HG03575 (cell line): Measurements from ENCODE around the gene LGR4.

Source experiments
- ATAC-seq: cut with Tn5 transposase; IDR thresholded peaks from one replicate; pipeline ENCODE4 v1.9.1; 2021; ENCODE audit not compliant: unreplicated experiment, insufficient number of reproducible peaks, low FRiP score; ENCODE audit errors: extremely low read depth

LGR4 gene

DNA sequence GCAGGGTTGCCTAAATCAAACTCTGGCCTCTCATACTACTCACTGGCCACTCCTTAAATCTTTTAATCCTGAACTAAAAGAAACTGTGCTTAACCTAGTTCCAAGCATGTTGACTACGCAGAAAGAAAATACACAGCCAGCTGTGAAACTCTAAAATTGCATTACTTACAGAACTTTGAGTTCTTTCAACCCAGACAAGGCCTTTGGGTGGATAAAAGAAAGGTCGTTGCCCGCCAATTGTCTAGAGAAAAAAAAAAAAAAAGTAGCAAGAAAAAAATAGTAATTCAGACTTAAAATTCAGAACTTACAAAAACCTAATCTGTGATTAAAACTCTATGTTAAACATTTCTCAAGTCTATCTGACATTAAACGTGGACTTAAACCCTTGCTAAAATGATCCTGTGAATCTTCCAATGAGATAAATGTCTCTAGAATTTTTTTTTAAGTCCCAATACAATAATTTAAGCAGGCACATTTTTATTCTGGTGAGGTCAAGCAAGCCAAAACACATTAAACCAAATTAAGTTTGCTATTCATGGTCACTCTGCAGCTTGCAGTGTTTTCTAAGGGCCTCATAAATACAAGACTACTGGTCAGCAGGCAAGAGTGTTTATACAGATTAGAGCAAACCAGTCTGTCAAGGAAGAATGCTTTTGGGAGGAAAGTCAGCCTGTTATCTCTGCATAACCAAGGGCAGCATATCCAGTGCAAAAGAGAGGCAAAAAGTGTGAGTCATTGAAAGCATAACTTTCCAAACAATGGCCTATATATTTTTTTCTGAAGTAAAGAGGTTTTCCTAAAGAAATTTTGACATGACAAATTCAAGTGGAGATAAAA, 80.1 kb downstream of the LGR4 start:
- ATAC-seq = no peak

DNA sequence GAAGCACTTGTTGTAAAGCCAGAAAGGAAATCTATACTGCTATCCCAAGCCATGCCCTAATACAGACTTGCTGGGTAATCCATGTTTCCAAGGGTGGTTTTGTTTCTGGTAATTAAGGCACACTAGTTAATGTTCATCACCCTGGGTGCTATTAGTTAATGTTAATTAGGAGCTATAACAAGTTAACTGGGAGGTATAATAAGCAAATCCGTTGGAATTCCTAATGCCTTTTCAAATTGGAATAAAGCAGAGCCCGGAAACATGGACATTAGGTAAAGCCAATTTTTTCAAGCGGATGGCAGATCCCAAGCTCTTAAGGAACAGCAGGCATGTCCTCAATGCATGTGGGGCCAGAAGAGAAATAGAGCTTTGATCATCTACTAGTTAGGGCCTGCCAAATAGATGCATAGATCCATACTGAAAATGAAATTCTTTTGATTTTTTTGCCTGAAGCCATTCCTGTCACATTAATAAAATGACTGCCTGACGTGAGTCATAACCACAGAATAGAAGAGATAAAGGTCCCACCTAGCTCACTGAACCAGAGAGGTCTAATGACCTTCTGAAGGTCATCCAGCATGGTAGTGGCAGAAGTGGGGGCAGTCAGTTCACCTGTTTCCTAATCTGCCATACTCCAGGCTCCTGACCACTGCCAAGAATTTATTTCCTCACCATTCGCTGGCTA, 81.1 kb downstream of the LGR4 start:
- no peak for ATAC-seq

DNA sequence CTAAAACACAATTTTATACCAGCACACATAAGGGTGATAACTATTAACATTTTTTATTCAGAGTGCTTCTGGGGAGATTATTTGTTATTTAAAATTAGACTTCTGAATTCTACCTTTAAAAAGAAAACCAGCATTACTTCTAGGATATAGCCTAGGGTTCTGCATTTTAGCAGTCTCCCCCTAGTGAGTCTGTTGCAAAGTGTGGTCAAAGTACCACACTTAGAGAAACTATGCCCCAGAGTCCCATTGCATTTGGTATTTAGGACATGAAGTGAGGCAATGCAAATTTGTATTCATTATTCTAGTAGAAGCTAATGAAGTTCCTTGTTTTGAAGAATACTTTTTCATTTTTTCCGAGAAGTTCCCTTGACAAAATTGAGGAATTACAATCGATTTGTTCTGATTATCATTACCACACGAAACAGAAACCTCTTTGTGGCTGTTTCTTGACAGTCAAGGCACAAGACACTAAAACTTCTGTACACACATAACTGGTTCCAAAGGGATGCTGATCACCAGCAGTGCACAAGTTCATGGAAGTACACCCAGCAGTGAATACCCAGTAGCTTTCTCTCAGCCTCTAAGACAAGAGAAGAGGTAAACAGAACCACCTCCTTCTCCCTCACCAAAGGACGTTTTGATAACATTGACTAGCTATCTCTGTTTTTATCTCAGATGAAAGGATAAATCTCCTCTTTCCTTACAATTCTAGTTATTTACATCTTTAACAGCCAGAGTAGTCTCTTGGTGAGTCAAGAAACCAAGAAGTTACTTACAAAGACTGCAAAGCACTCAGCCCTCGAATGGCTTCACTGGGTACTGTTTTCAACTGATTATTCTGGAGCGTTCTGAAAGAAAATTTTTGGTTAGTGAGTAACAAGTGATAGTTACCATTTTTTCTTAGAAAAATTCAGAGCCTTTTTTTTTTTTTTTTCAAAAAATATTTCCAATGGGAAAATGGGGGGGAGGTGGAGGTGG, 82.0 kb downstream of the LGR4 start:
- no peak for ATAC-seq

- no peak for ATAC-seq
These were observed 83.7 kb downstream of the LGR4 start for GRCh38 chr11:27388869-27389268.

GRCh38 chr11:27388001-27388400, 84.6 kb downstream of the LGR4 start:
- no peak for ATAC-seq

DNA sequence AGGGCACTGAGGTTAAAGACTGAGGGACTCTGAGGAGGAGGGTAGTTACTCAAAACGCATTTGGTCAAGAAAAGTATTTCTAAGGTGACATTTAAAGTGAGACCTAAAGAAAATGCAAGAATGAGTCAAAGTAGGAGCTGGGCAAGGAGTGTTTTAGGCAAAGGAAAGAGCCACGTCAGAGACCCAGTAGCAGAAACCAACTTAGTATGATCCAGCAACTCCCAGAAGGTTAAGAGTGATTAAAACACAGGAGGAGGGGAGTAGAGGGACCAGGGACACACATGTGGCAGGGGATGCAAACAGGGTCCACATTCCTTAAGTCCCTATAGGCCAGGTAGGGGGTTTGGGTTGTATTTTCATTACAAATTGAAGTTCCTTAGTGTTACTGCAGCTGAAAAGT, 85.2 kb downstream of the LGR4 start:
- ATAC-seq = no peak

DNA sequence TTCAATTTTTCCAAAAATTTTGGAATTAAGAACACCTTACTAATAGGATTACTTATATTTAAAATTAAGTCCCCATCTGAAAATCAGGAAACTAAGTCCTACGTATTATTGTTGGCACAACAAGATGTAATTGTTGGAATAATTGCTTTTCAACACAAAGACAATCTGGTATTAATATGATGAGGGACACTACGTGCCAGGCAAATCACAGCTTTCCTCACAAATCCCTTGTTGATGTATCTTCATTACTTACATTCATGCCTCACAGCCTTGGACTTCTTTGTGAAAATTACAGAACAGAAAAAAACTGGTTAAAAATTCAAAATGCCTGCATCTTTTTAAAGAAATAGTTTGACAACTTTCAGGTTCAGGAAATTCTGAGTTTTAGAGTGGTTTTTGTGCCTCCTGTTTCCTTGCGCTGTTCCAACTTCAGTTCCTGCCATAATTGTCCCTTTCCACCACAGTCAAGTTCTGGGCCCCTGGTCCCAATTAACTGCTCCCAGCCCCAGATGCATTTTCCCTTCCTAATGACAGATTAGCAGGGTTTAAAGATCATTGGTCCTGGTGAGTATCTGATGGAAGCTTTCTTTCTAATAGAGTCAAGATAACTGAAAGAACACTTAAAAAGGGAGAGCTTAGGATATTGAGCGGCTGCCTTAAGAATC, 86.3 kb downstream of the LGR4 start:
- no peak for ATAC-seq

GRCh38 chr11:27385245-27385644, 87.3 kb downstream of the LGR4 start:
- no peak for ATAC-seq

GRCh38 chr11:27384227-27384626, 88.4 kb downstream of the LGR4 start:
- ATAC-seq = no peak

GRCh38 chr11:27383645-27384044, 88.9 kb downstream of the LGR4 start:
- no peak for ATAC-seq

GRCh38 chr11:27381238-27381666, 91.3 kb downstream of the LGR4 start:
- ATAC-seq = no peak

DNA sequence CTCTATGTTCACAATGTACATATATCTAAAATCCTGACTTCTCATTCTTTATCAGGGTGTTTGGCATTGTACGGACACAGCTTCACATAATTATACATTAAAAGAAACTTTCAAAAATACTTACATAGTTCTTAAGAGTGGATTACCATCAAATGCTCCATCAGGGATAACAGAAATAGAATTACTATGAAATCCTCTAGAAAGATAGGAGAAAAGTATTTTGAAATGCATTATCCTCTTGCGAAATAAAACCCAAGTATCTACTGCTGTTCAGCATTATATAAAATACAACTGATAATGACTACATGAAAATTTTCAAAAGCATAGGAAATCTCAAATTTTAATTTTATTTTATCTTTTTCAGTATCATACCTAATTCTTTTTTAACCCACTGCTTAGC, 91.8 kb downstream of the LGR4 start:
- ATAC-seq = no peak

DNA sequence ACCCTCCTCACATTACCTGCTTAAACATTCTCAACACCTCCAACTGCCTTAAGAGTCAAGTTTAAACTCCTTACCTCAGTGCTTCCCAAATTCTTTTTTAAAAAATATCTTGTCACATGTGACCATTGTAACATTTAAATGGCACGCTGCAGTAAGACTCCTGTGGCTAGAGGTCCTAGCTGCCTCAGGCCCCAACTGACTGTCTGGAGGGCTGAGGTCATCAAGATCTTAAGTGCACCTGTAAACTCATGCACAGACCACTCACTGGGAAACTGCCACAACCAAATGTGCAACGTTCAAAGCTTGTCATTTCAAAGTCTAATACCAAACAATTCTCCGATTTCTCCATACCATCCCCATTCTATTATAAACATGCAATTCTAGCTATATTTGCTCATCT, 93.1 kb downstream of the LGR4 start:
- ATAC-seq = no peak

DNA sequence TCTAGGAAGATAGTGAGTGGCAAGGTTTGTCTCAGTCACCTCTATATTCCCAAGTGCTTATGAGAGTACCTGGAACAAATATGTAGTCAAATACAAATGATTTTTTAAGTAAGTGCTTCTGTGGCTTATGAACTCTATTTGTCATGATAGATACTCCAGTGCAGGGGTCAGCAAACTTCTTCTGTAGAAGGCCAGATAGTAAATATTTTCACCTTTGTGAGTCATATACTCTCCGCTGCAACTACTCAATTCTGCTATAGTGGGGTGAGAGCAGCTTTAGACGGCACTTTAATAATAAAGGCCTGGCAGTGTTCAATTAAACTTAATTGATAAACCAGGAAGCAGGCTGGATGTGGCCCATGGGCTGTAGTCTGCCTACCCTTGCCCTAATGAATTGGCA, 97.2 kb downstream of the LGR4 start:
- no peak for ATAC-seq

GRCh38 chr11:27373856-27374602, 98.6 kb downstream of the LGR4 start:
- ATAC-seq = no peak

DNA sequence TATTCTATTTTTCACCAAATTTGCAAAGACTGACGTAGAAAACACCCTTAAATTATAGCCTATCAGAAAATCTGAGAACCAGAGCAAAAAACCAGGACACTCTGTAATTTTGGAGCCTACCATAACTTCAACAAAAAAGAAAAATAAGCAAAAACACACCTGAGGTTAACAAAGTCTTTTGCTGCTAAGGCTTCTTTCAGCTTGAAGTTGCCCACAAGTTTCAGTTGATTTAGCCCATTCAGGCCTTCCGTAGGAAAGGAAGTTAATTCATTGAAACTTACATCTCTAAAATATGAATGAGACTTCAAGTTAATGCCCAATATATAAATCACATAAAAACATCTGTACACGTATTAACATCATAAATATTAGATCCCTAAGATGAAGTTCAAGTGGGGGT, 99.2 kb downstream of the LGR4 start:
- no peak for ATAC-seq

- no peak for ATAC-seq
These were observed 100.4 kb downstream of the LGR4 start for GRCh38 chr11:27372164-27372563.

- no peak for ATAC-seq
These were observed 101.1 kb downstream of the LGR4 start for GRCh38 chr11:27371489-27371888.
